ENCODE measurements around the gene MELTF.
"Not testable (repeated sequence)": the region's sequence is repeated elsewhere in the genome, so short reads cannot be mapped to it uniquely, and the experiment has no call there.

The MELTF gene

GRCh38 chr3:197029511-197030167 lies at the start of gene MELTF:
MELTF (minus strand) TSS chr3:197029817; CDS start chr3:197029702, 115 bp downstream.
- DNase-seq = peak; percentile 71

DNA sequence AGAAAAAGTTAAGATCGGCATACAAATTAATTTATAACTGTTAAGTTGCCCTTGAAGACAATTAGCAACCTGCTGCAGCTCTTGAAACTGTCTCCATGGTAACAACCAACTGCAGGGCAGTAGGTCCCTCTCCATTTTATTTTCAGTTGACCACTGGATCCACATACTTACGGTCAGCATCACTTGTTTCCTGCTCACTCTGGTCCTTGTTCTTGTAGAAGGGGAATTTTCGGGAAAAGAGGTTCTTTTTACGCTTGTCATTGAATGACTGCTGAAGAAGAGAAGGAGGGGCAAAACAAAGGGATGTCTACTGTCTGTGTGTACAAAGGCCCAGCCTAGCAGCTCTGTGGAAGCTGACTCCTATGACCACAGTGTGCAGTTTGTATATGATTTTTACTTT lies 46.8 kb upstream of the MELTF start:
- no peak for DNase-seq

GRCh38 chr3:197068077-197068476 lies 38.5 kb upstream of the MELTF start:
- DNase-seq = no peak

- no peak for DNase-seq
Measured at GRCh38 chr3:197064771-197065170, 35.2 kb upstream of the MELTF start.

DNA sequence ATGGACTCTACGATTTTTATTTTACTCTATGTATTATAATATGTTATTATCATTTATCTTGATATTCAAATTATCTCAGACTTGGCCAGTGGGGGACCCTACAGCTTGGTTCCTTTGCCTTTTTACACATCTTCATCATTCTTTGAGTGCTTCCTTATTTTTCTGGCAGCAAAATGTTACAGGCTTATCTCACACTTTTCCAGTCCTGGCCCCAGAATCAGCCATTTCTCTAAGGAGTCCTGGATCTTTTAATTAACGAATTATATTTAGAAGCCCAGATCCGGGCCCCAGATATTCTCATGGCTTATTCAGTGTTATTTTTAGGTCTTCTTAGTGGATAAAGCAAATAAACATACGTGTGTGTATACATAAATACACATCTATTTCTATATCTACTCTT lies 32.8 kb upstream of the MELTF start:
- DNase-seq = no peak

DNA sequence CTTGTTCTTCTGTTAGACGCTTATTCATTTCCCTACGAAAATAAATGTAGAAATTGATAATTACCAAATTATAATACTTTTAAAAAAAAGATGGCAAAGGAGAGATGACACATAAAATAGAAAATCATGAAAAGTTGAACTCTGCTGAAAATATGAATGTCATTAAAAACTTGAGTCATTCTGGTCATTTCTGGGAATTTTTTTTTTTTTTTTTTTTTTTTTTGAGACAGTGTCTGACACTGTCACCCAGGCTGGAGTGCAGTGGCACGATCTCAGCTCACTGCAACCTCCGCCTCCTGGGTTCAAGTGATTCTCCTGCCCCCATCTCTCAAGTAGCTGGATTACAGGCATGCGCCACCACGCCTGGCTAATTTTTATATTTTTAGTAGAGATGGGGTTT lies 22.0 kb upstream of the MELTF start:
- not testable (repeated sequence) for DNase-seq

GRCh38 chr3:197050511-197050910 lies 20.9 kb upstream of the MELTF start:
- DNase-seq = no peak

- DNase-seq = no peak
Measured at GRCh38 chr3:197042539-197042938, 12.9 kb upstream of the MELTF start.

- DNase-seq = no peak
Measured at GRCh38 chr3:197041875-197042488, 12.4 kb upstream of the MELTF start.

DNA sequence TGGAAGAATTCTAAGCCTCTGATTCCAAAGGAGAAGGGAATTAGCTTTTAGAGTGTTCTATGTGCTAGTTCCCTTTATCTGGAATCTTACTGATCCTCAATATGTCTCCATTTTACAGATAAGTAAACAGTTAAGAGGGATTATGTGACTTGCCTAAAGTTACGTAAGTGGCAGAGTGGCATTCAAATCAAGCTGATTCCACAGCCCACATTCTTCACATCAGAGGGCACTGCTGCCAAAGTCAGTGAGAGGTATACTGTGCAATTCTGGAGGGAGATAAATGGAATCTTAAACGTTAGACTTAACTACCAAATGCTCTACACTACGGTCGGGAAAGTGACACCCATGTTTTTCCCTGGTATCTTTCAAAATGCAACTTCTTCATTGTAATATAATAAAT lies 11.0 kb upstream of the MELTF start:
- no peak for DNase-seq

DNA sequence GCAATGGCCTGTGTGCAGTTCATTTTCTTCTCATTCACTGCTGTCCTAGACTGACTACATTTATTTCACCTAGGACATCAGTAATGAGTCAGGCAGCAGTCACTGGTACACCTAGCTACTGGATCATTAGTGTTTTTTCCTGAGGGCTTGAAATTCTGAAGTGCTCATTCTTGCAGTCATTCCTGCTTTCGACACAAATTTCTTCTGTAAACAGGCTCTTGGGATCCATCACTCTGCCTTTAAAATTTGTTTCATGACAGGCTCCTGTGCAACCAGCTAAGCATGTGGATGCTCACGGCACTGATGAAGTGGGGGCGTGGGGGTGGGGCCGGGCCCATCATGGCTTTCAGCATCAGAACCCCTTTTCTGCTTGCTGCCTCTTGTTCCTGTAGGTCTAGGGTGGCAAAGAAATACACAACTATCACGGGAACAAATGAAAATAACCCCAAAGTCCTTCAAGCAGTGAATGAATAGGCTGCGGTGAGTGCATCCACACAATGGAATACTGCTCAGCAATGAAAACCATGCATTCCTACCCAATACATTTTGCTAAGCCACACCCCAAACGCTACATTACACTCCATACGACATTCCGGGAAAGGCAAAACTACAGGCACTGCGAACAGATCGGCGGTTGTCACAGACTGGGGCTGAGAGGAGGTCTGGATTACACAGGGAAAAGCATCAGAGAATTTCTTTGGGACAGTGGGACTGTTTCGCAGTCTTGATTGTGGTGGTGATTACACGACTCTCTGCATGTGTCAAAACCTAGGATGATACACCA lies 9.3 kb upstream of the MELTF start:
- DNase-seq = no peak

GRCh38 chr3:197035577-197035976 lies 6.0 kb upstream of the MELTF start:
- DNase-seq = no peak

DNA sequence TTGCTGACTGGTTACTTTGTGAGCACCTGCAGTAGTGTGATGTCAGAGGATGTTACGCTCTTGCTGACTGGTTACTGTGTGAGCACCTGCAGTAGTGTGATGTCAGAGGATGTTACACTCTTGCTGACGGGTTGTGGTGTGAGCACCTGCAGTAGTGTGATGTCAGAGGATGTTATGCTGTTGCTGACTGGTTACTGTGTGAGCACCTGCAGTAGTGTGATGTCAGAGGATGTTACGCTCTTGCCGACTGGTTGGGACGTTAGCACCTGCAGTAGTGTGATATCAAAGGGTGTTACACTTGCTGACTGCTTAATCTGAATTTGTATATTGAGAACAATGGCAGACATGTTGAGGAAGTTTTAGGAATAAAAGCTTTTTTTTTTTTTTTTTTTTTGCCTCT lies 5.2 kb upstream of the MELTF start:
- not testable (repeated sequence) for DNase-seq

GRCh38 chr3:197033764-197034163 lies 4.1 kb upstream of the MELTF start:
- not testable (repeated sequence) for DNase-seq

- DNase-seq = peak; percentile 20
Measured at GRCh38 chr3:197031315-197032285, 2.0 kb upstream of the MELTF start.

DNA sequence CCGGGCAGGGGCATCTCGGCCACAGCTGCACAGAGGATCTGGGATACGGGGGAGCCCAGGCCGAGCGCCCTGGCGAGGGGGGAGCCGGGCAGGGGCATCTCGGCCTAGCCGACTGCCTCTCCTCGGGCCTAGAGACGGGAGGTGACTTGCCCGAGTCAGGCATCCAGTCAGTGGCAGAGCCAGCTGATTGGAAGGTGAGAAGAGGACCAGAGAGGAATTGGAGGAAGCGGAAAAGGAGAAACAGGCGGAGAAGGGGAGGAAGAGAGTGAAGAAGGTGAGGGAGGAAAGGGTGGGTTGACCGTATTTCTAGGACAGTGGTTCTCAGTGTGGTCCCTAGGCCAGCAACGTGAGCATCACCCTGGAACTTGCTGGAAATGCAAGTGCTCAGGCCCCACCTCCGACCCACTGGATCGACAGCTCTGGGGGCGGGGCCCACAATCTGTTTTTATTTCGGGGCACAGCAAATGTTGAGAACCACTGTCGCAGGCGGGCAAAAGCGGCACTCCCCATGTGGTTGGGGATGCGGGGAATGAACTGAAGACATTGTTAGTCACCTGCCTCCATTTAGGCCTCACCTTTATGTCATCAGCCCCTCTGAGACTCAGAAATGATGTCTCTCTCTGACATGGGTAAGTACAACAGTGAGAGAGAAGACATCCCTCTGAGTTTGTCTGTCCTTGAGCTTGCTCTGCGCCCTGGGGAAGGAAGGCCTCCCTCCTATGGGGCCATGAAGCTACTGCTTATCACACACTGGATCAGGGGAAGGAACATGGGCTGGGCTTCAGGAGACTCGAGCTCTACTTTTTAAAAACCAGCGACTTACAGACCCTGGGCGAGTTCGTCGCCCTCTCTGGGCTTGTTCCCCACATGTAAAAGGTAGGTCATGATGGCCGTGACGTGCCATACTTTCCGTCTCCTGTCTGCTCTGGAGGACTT lies 1.0 kb upstream of the MELTF start:
- DNase-seq = no peak

GRCh38 chr3:197028728-197029510 lies 698 bp downstream of the MELTF start:
- peak; percentile 8 for DNase-seq

GRCh38 chr3:197027896-197028727 lies 1.5 kb downstream of the MELTF start:
- DNase-seq = no peak

DNA sequence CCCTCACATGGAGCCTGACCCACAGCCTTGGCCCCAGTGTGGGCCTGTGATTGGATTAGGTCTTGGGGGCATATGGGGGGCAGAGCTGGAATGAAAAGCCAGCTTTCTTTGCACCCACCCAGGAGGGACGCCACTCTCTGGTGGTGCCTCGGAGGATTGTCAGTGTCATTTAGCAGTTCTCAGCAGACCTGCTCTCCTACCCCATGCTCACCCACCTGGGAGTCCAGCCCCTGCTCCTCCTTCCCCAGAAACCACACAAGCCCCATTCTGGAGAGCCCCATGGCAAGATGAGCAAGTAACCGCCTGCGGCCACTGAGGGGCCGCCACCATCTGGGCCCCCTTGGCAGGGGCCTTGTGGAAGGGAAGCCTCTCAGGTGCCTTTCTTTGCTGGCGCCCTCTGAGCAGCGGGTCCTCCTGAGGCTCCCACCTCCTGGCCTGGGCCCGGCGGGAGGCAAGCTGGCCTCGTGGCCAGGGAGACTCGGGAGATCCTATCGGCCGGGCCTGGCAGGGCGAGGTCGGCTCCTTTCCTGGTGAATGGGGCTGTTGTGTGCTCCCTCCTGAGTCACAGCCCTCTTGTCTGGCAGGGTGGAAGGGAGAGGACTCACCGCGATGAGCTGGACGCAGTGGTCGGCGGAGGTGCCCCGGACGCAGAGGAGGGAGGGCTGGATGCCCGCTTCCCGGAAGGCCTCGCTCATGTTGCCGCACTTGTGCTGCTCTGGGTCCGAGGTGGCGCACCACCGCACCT lies 2.3 kb downstream of the MELTF start:
- DNase-seq = no peak

Measured in CD4-positive, alpha-beta T cell treated with Interleukin-17A for 1 hour (primary cell).